Stimulated activated CD4-positive, alpha-beta T cell treated with anti-CD3 and anti-CD28 coated beads, Interleukin-12 subunit alpha, Interleukin-12 subunit beta, amount 100 ng/mL, for 24 hours (primary cell): Measurements from ENCODE around the gene PAMR1.

Experiments used
- DNase-seq, 2 experiments: peaks; one replicate each; pipeline ENCODE4 v3.0.0-alpha.2; 2020; ENCODE audit warnings: low read depth in 2 of 2

Gene PAMR1

GRCh38 chr11:35459489-35459888, 65.9 kb downstream of the PAMR1 start:
- DNase-seq, result no peak

GRCh38 chr11:35458846-35459245, 66.6 kb downstream of the PAMR1 start:
- DNase-seq, result no peak

GRCh38 chr11:35454362-35454761, 71.1 kb downstream of the PAMR1 start:
- no peak for DNase-seq

- no peak for DNase-seq
Observed at GRCh38 chr11:35436581-35437250, 88.7 kb downstream of the PAMR1 start.

GRCh38 chr11:35433588-35433987, 91.8 kb downstream of the PAMR1 start:
- DNase-seq, result no peak

- no peak for DNase-seq
Observed at GRCh38 chr11:35432464-35432863, 93.0 kb downstream of the PAMR1 start.

- DNase-seq, result no peak
Observed at GRCh38 chr11:35427071-35427470, 98.3 kb downstream of the PAMR1 start.

GRCh38 chr11:35426351-35426750, 99.1 kb downstream of the PAMR1 start:
- DNase-seq, result no peak

- no peak for DNase-seq
Observed at GRCh38 chr11:35425603-35426212, 99.7 kb downstream of the PAMR1 start.

- no peak for DNase-seq
Observed at GRCh38 chr11:35424157-35424940, 101.1 kb downstream of the PAMR1 start.

GRCh38 chr11:35420371-35420770, 105.0 kb downstream of the PAMR1 start:
- no peak for DNase-seq

GRCh38 chr11:35419830-35420333, 105.5 kb downstream of the PAMR1 start:
- no peak for DNase-seq

GRCh38 chr11:35419184-35419829, 106.1 kb downstream of the PAMR1 start, which contains the start of gene SLC1A2:
Gene SLC1A2 (minus strand): TSS chr11:35419558. CDS start chr11:35418966, 592 bp downstream.
- no peak for DNase-seq

- no peak for DNase-seq
Observed at GRCh38 chr11:35418282-35419183, 106.9 kb downstream of the PAMR1 start.

GRCh38 chr11:35415487-35415886, 109.9 kb downstream of the PAMR1 start:
- no peak for DNase-seq

- DNase-seq, result no peak
Observed at GRCh38 chr11:35414776-35415175, 110.6 kb downstream of the PAMR1 start.

GRCh38 chr11:35414311-35414710, 111.1 kb downstream of the PAMR1 start:
- DNase-seq, result no peak

GRCh38 chr11:35413598-35413997, 111.8 kb downstream of the PAMR1 start:
- DNase-seq, result no peak

- no peak for DNase-seq
Observed at GRCh38 chr11:35412285-35412684, 113.1 kb downstream of the PAMR1 start.

- no peak for DNase-seq
Observed at GRCh38 chr11:35407041-35407440, 118.4 kb downstream of the PAMR1 start.

- no peak for DNase-seq
Observed at GRCh38 chr11:35404388-35404775, 121.0 kb downstream of the PAMR1 start.
